GM23248 (cell line): ENCODE data around the gene ATR. TPM values are rescaled to one million over a fixed set of nuclear protein-coding genes. Genes with fewer than 3 reads are reported as not detected.
"Not testable (repeated sequence)": the region's sequence is repeated elsewhere in the genome, so short reads cannot be mapped to it uniquely, and the experiment has no call there.

Source experiments
- DNase-seq: peaks from one replicate; pipeline ENCODE4 v3.0.0-alpha.2; 2015
- H2AFZ ChIP-seq: fragments of 200-600 bp; sonication (generic); 2 replicates; pipeline ENCODE4 v1.6.1; 2016; ENCODE audit warnings: antibody characterized with exemption
- H3F3A ChIP-seq: fragments of 200-600 bp; sonication (generic); 2 replicates; pipeline ENCODE4 v1.6.1; 2016; ENCODE audit warnings: mild to moderate bottlenecking, antibody characterized with exemption, mixed run types; ENCODE audit not compliant: insufficient read depth
- H3K27ac ChIP-seq: fragments of 200-600 bp; sonication (generic); 2 replicates; pipeline ENCODE4 v1.5.1; 2016; ENCODE audit warnings: mild to moderate bottlenecking
- H3K27me3 ChIP-seq: fragments of 200-600 bp; sonication (generic); replicated peaks from 2 replicates; pipeline ENCODE4 v1.6.1; 2016; ENCODE audit warnings: mild to moderate bottlenecking; ENCODE audit not compliant: insufficient read depth
- H3K36me3 ChIP-seq: fragments of 200-600 bp; sonication (generic); 2 replicates; pipeline ENCODE4 v1.6.1; 2016; ENCODE audit warnings: low read depth, mild to moderate bottlenecking
- H3K4me1 ChIP-seq: fragments of 200-600 bp; sonication (generic); 2 replicates; pipeline ENCODE4 v1.6.1; 2016; ENCODE audit warnings: mild to moderate bottlenecking; ENCODE audit not compliant: insufficient read depth
- H3K4me2 ChIP-seq: fragments of 200-600 bp; sonication (generic); one replicate; pipeline ENCODE4 v1.6.1; 2016; ENCODE audit warnings: mild to moderate bottlenecking; ENCODE audit not compliant: unreplicated experiment
- H3K4me3 ChIP-seq: fragments of 200-600 bp; sonication (generic); 2 replicates; pipeline ENCODE4 v1.5.1; 2016; ENCODE audit warnings: mild to moderate bottlenecking
- H3K79me2 ChIP-seq: fragments of 200-600 bp; sonication (generic); 2 replicates; pipeline ENCODE4 v1.6.1; 2016; ENCODE audit warnings: mild to moderate bottlenecking; ENCODE audit not compliant: insufficient read depth
- H3K9ac ChIP-seq: fragments of 200-600 bp; sonication (generic); 2 replicates; pipeline ENCODE4 v1.6.1; 2016; ENCODE audit warnings: mild to moderate bottlenecking
- H3K9me2 ChIP-seq: fragments of 200-600 bp; sonication (generic); 2 replicates; pipeline ENCODE4 v1.6.1; 2016; ENCODE audit warnings: mixed run types, mild to moderate bottlenecking, moderate library complexity; ENCODE audit not compliant: insufficient read depth
- H3K9me3 ChIP-seq: fragments of 200-600 bp; sonication (generic); one replicate; pipeline ENCODE4 v1.6.1; 2017; ENCODE audit warnings: low read depth
- H4K20me1 ChIP-seq: fragments of 200-600 bp; sonication (generic); 2 replicates; pipeline ENCODE4 v1.6.0; 2016; ENCODE audit not compliant: insufficient read depth
- EZH2 ChIP-seq: fragments of 200-600 bp; sonication (generic); IDR thresholded peaks from 2 replicates; pipeline ENCODE4 v1.6.1; 2018; ENCODE audit warnings: antibody characterized with exemption, mild to moderate bottlenecking; ENCODE audit not compliant: insufficient read depth, poor library complexity, severe bottlenecking
- EZH2phosphoT487 ChIP-seq: fragments of 200-600 bp; sonication (generic); IDR thresholded peaks from 2 replicates; pipeline ENCODE4 v1.6.1; 2018; ENCODE audit warnings: antibody characterized with exemption, moderate library complexity, mild to moderate bottlenecking, low read depth; ENCODE audit not compliant: insufficient read depth
- WGBS, 2 experiments: methylation state at CpG; one replicate each; pipeline ENCODE4 v1.1.6; 2015 to 2017; ENCODE audit warnings: low lambda C conversion rate in 2 of 2, low coverage in 1 of 2; ENCODE audit errors: missing lambda C conversion rate in 2 of 2; 5-methylcytosine and 5-hydroxymethylcytosine counted together
- in situ Hi-C: fragments of 300-500 bp; cut with MboI; formaldehyde crosslinking; loops from 2 replicates; pipeline ENCODE4 v1.15.0; 2020
- polyA plus RNA-seq: library from polyadenylated mRNA; unstranded; fragments of >200 nt; fragmentation: Nextera tagmentation; extraction: Ambion mirVana; gene quantifications from 2 replicates; pipeline ENCODE4 v1.2.1, GENCODE V29; 2016
- total RNA-seq: library from RNA; depleted of rRNA; stranded (reverse); fragments of >200 nt; shearing (Covaris generic); gene quantifications from 2 replicates; pipeline ENCODE4 v1.2.3, GENCODE V29; 2014

Gene ATR
- total and polyA plus RNA-seq, 2 experiments from 2014 or later: 15.1 to 28.3 TPM

DNA sequence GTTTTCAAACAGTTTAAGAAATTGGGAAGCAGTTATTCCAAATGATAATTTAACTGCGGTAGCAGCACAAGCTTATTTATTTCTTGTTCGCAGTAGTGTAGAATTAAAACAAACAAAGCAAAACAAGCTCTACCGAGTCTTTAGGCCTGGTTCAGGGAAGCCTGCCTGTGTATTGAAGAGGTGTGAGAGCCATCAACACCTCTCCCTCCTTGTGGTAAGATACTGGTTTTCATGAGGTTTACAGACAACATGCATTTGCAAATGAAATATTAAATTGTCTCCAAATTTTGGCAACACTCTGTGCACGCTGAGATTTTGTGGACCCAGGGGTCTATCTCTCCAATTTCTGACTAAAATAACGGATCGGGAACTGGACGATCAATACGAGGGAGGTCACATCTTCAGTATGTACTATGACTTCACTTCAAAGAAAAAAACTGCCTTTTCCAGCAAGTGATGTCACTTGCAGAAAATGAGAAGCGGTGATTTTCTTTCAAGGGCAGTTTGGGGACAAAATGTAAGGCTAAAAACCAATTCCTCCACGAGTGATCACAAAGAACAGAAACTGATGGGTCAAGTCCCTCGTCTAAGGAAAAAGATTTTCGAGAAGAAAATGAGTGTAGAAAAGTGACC lies 721 bp downstream of the ATR start:
- peak overlapping the region; percentile 88 for H2AFZ ChIP-seq
- in situ Hi-C loops: no loop called here
- H3K4me2 ChIP-seq: peak overlapping the region; percentile 96
- peaks cover 57% of the 10 kb centered on the region for H3K79me2 ChIP-seq
- no peaks in the 10 kb centered on the region for H3K9me3 ChIP-seq
- H3F3A ChIP-seq: peaks cover 20% of the 10 kb centered on the region
- H3K9me2 ChIP-seq: no peaks in the 10 kb centered on the region
- peak overlapping the region; percentile 97 for H3K4me3 ChIP-seq
- H3K36me3 ChIP-seq: no peaks in the 10 kb centered on the region
- WGBS, 2 experiments: 2% methylated on average over 12 of the region's 12 CpGs
- H3K4me1 ChIP-seq: peaks cover 33% of the 10 kb centered on the region
- DNase-seq: peak; percentile 69
- no peaks in the 10 kb centered on the region for H3K27me3 ChIP-seq
- TF ChIP-seq EZH2phosphoT487 (no peak), EZH2 (no peak)
- H3K27ac ChIP-seq: peak overlapping the region; percentile 90
- peak overlapping the region; percentile 92 for H3K9ac ChIP-seq
- 0 out of 2 replicates have a peak, but pooled peaks cover 2% of the 10 kb centered on the region for H4K20me1 ChIP-seq

DNA sequence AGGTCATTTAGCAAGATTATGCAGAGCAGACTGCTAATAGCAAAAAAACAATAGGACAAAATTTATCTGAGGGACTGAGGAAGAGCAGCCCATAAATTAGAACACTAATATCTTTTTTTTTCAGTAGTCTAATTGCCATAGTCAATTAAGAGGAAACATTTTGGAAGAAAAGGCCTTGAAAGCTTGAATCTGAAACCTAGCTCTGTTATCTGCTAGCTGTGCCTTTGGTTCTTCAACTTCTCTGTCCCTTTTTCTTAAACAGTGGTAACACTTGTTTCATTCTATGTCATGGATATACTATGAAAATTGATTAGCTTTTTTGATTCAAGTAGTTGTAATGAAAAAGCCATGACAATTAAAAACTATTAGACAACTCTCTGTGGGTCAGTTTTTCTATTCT lies 1.7 kb downstream of the ATR start:
- H4K20me1 ChIP-seq: peaks cover 7% of the 10 kb centered on the region; the same call in 1 of the 2 replicates
- no peaks in the 10 kb centered on the region for H3K9me2 ChIP-seq
- H3K27ac ChIP-seq: no peak overlapping the region
- peak overlapping the region; percentile 97 for H3K4me3 ChIP-seq
- H3K27me3 ChIP-seq: no peaks in the 10 kb centered on the region
- H3F3A ChIP-seq: peaks cover 20% of the 10 kb centered on the region
- H3K4me1 ChIP-seq: peaks cover 33% of the 10 kb centered on the region
- H2AFZ ChIP-seq: no peak overlapping the region
- H3K9ac ChIP-seq: peak overlapping the region; percentile 92
- H3K79me2 ChIP-seq: peaks cover 67% of the 10 kb centered on the region
- no peak for DNase-seq
- in situ Hi-C loops: no loop called here
- no peaks in the 10 kb centered on the region for H3K36me3 ChIP-seq
- TF ChIP-seq EZH2 (no peak), EZH2phosphoT487 (no peak)
- H3K9me3 ChIP-seq: no peaks in the 10 kb centered on the region
- H3K4me2 ChIP-seq: peak overlapping the region; percentile 96

DNA sequence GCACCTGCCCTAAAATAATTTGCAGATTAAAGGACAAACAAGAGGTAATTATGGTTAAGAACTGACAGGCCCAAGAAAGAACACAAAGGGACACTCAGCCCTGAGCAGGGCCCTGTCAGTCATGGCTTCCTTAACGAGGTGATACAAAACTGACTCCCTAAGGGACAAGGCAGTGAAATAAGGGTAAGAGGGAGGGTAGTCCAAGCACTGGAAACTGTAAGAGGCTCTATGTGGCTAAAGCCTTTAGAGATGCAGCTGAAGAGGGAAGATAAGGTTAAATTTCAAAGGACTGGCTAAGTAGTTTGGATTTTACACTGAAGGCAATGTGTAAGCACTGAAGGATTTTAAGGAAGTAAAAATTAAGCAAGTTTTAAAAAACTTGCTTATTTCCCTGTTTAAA lies 3.9 kb downstream of the ATR start:
- Histone ChIP-seq H3K4me3 (no peak overlapping the region), H4K20me1 (peaks cover 7% of the 10 kb centered on the region; the same call in 1 of the 2 replicates), H3K4me1 (peaks cover 29% of the 10 kb centered on the region), H3K9me3 (no peaks in the 10 kb centered on the region), H3K4me2 (no peak overlapping the region), H3K27me3 (no peaks in the 10 kb centered on the region), H3K9me2 (no peaks in the 10 kb centered on the region), H2AFZ (no peak overlapping the region), H3F3A (peaks cover 20% of the 10 kb centered on the region), H3K9ac (no peak overlapping the region), H3K36me3 (0 out of 2 replicates have a peak, but pooled peaks cover 7% of the 10 kb centered on the region), H3K79me2 (peaks cover 87% of the 10 kb centered on the region), H3K27ac (no peak overlapping the region)
- no peak for DNase-seq
- TF ChIP-seq EZH2: no peak
- no peak for TF ChIP-seq EZH2phosphoT487
- 63 to 72% methylated on average over 1 of the region's 1 CpG for WGBS, 2 experiments
- in situ Hi-C loops: no loop called here

DNA sequence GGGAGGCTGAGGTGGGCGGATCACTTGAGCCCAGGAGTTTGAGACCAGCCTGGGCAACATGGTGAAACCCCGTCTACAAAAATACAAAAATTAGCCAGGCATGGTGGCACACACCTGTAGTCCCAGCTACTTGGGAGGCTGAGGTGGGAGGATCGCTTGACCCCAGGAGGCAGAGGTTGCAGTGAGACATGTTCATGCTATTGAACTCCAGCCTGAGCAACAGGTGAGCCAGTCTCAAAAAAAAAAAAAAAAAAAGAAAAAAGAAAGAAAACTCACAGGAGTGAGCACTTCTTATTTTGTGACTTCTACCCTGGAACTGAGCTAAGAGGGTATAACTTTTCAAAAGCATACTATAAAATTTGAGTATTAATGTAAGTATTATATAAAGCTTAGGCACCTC lies 4.3 kb downstream of the ATR start:
- H3K27ac ChIP-seq, H3K9me3 ChIP-seq, H3K9me2 ChIP-seq, H4K20me1 ChIP-seq, H3K27me3 ChIP-seq, DNase-seq, in situ Hi-C loops, H3K4me3 ChIP-seq, H3K4me2 ChIP-seq, H3K9ac ChIP-seq, H3K36me3 ChIP-seq, H2AFZ ChIP-seq: not testable (repeated sequence)
- Histone ChIP-seq H3F3A (peaks cover 15% of the 10 kb centered on the region), H3K79me2 (peaks cover 92% of the 10 kb centered on the region), H3K4me1 (peaks cover 24% of the 10 kb centered on the region)
- 94 to 100% methylated on average over 3 of the region's 3 CpGs for WGBS, 2 experiments

DNA sequence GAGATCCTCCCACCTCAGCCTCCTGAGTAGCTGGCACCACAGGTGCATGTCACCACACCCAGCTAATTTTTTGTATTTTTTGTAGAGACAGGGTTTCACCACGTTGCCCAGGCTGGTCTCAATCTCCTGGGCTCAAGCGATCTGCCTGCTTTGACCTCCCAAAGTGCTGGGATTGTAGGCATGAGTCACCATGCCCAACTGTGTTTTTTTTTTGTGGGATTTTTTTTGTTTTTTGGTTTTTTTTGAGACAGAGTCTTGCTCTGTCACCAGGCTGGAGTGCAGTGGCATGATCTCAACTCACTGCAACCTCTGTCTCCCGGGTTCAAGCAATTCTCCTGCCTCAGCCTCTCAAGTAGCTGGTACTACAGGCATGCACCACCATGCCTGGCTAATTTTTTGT lies 9.1 kb downstream of the ATR start:
- WGBS, 2 experiments: 97 to 100% methylated on average over 3 of the region's 3 CpGs
- H3K4me3 ChIP-seq, H3K9me3 ChIP-seq, H3K27ac ChIP-seq, DNase-seq, H3K9ac ChIP-seq, H3K4me2 ChIP-seq, H4K20me1 ChIP-seq, in situ Hi-C loops, H3K27me3 ChIP-seq, H2AFZ ChIP-seq, H3K9me2 ChIP-seq, H3K4me1 ChIP-seq, H3F3A ChIP-seq: not testable (repeated sequence)
- peaks cover 17% of the 10 kb centered on the region; the same call in 1 of the 2 replicates for H3K36me3 ChIP-seq
- H3K79me2 ChIP-seq: peaks cover 81% of the 10 kb centered on the region
